Suprapubic skin (tissue), 4 donors: Measurements from ENCODE around the gene OAF. TPM values are rescaled to one million over a fixed set of nuclear protein-coding genes. Genes with fewer than 3 reads are reported as not detected.

Experiments used
- DNase-seq, 2 donors: peaks; one replicate each; pipeline ENCODE4 v3.0.0-alpha.2; 2019; ENCODE audit warnings: low spot score in 2 of 2
- H3K27ac ChIP-seq: fragments of 200-600 bp; sonication (generic); one replicate; pipeline ENCODE4 v1.5.1; 2019
- H3K27me3 ChIP-seq: fragments of 200-600 bp; sonication (generic); one replicate; pipeline ENCODE4 v1.5.1; 2019
- H3K36me3 ChIP-seq: fragments of 200-600 bp; sonication (generic); one replicate; pipeline ENCODE4 v1.5.1; 2019
- H3K4me1 ChIP-seq: fragments of 200-600 bp; sonication (generic); one replicate; pipeline ENCODE4 v1.5.1; 2019
- H3K4me3 ChIP-seq: fragments of 200-600 bp; sonication (generic); one replicate; pipeline ENCODE4 v1.5.1; 2019; ENCODE audit warnings: mild to moderate bottlenecking
- H3K9me3 ChIP-seq: fragments of 200-600 bp; sonication (generic); one replicate; pipeline ENCODE4 v1.5.1; 2019
- EP300 ChIP-seq: sonication (generic); formaldehyde crosslinking; IDR thresholded peaks from one replicate; pipeline ENCODE4 v1.6.1; 2017; ENCODE audit warnings: antibody characterized with exemption
- POLR2A ChIP-seq, 2 donors: fragments of 450-650 bp; IDR thresholded peaks; one replicate each; pipeline ENCODE4 v1.6.1; 2017; ENCODE audit warnings: antibody characterized with exemption in 2 of 2, mild to moderate bottlenecking in 2 of 2, moderate library complexity in 2 of 2
- POLR2AphosphoS5 ChIP-seq, 3 donors: sonication (generic); formaldehyde crosslinking; IDR thresholded peaks; one replicate each; pipeline ENCODE4 v1.6.1; 2017; ENCODE audit warnings: antibody characterized with exemption in 3 of 3
- WGBS: methylation state at CpG from one replicate; pipeline ENCODE4 v1.1.5; 2018; 5-methylcytosine and 5-hydroxymethylcytosine counted together
- total RNA-seq, 4 donors: library from RNA; depleted of rRNA; stranded (reverse); fragments of >200 nt; gene quantifications; one replicate each; pipeline ENCODE4 v1.1.0, GENCODE V29; 2016
- TF ChIP-seq, protein P1 (sequence below), 2 donors: fragments of 200-600 bp in 1 of 2; fragments of 450-650 bp in 1 of 2; sonication (generic) in 1 of 2; IDR thresholded peaks; one replicate each; pipeline ENCODE4 v1.5.1; 2016 to 2019; ENCODE audit warnings: antibody characterized with exemption in 2 of 2, mild to moderate bottlenecking in 1 of 2, moderate library complexity in 1 of 2

The OAF gene
- total RNA-seq, 4 donors from 2014 or later = 5.0 to 13.0 (median 10.8) TPM

DNA sequence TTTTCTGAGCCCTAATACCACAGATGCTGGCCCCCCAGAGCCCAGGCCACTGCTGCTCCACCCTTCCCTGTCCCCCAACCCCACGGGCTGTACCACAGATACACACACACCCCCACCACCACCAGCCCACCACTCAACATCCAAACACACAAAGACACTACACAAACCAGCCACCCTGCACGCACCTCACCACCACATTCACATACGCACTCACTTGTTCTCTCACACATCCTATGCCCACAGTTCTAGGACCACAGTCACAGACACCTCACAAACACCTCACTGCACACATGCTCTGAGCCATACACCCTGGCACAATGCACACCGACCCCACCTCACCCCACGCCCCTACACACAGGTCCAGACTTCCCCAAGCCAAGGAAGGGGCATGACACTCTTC is 22.5 kb upstream of the OAF start:
- H3K9me3 ChIP-seq = no peaks in the 10 kb centered on the region
- TF ChIP-seq, protein P1, sequence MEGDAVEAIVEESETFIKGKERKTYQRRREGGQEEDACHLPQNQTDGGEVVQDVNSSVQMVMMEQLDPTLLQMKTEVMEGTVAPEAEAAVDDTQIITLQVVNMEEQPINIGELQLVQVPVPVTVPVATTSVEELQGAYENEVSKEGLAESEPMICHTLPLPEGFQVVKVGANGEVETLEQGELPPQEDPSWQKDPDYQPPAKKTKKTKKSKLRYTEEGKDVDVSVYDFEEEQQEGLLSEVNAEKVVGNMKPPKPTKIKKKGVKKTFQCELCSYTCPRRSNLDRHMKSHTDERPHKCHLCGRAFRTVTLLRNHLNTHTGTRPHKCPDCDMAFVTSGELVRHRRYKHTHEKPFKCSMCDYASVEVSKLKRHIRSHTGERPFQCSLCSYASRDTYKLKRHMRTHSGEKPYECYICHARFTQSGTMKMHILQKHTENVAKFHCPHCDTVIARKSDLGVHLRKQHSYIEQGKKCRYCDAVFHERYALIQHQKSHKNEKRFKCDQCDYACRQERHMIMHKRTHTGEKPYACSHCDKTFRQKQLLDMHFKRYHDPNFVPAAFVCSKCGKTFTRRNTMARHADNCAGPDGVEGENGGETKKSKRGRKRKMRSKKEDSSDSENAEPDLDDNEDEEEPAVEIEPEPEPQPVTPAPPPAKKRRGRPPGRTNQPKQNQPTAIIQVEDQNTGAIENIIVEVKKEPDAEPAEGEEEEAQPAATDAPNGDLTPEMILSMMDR (IDR thresholded peaks at IDR 0.05) = no peak
- no peak for TF ChIP-seq POLR2AphosphoS5 (IDR thresholded peaks at IDR 0.05)
- no peak for TF ChIP-seq POLR2A (IDR thresholded peaks at IDR 0.05)
- TF ChIP-seq EP300 = no peak
- H3K27me3 ChIP-seq = no peaks in the 10 kb centered on the region
- H3K36me3 ChIP-seq = no peaks in the 10 kb centered on the region
- 88% methylated on average over 5 of the region's 5 CpGs for WGBS
- peak in 1 of 2 donors; percentile 35 for DNase-seq
- H3K4me3 ChIP-seq = no peak overlapping the region
- H3K27ac ChIP-seq = no peak overlapping the region
- H3K4me1 ChIP-seq = peaks cover 46% of the 10 kb centered on the region

DNA sequence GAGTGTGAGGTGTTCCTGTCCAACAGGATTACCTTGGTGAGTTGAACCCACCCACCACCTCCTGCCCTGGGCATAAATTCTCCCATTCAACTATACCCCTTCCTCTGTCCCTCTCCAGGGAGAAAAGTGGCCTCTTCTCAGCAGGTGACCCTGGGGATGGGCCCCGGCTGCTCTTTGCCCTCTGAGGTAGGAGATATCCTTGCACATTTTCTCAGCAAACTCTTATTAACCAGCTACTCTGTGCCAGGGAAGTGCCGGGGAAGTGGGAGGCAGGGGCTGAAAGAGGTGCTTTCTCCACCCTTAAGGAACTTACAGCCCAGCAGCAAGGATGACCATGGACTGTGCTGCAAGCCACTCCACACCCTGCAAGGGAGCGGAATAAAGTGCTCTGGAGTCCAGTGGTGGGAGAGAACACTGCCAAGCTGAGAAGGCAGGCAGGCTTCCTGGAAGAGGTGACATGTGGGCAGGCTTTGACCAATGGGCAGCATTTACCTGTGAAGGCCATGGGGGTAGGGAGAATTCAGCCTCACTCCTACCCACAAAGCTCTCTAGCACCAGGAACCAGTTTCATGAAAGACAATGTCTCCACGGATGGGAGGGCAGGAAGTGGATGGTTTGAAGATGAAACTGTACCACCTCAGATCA is 21.9 kb upstream of the OAF start:
- Histone ChIP-seq H3K27ac (no peak overlapping the region), H3K36me3 (no peaks in the 10 kb centered on the region), H3K27me3 (no peaks in the 10 kb centered on the region), H3K4me1 (peaks cover 40% of the 10 kb centered on the region), H3K9me3 (no peaks in the 10 kb centered on the region), H3K4me3 (no peak overlapping the region)
- TF ChIP-seq, protein P1 (IDR thresholded peaks at IDR 0.05) = no peak
- TF ChIP-seq EP300 (no peak), POLR2A (IDR thresholded peaks at IDR 0.05) (no peak), POLR2AphosphoS5 (IDR thresholded peaks at IDR 0.05) (no peak)
- 90% methylated on average over 4 of the region's 4 CpGs for WGBS
- peak in 1 of 2 donors; percentile 48 for DNase-seq

DNA sequence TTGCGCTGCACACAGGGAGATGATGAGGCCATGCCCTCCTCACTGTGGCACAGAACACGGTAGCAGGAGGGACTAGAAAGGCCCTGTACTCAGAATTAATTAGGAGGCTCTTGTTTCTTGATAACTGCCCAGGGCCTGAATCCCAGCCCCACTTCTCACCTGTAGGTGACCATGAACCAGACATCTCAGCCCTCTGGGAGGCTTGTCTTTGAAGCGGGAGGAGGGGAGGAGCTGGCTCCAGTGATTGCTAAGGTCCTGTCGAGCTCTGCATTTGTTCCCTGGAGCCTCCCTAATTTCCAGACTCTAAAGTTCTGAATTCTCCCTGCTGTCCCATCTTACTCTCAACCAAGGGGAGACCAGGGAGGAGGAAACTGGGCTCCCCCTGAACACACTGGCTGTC is 19.8 kb upstream of the OAF start:
- TF ChIP-seq POLR2A (IDR thresholded peaks at IDR 0.05) (no peak), POLR2AphosphoS5 (IDR thresholded peaks at IDR 0.05) (no peak), EP300 (no peak)
- TF ChIP-seq, protein P1 (IDR thresholded peaks at IDR 0.05) = no peak
- WGBS = 95% methylated on average over 4 of the region's 4 CpGs
- Histone ChIP-seq H3K4me3 (no peak overlapping the region), H3K27ac (no peak overlapping the region), H3K4me1 (peaks cover 21% of the 10 kb centered on the region), H3K36me3 (no peaks in the 10 kb centered on the region), H3K9me3 (no peaks in the 10 kb centered on the region), H3K27me3 (no peaks in the 10 kb centered on the region)
- no peak for DNase-seq

DNA sequence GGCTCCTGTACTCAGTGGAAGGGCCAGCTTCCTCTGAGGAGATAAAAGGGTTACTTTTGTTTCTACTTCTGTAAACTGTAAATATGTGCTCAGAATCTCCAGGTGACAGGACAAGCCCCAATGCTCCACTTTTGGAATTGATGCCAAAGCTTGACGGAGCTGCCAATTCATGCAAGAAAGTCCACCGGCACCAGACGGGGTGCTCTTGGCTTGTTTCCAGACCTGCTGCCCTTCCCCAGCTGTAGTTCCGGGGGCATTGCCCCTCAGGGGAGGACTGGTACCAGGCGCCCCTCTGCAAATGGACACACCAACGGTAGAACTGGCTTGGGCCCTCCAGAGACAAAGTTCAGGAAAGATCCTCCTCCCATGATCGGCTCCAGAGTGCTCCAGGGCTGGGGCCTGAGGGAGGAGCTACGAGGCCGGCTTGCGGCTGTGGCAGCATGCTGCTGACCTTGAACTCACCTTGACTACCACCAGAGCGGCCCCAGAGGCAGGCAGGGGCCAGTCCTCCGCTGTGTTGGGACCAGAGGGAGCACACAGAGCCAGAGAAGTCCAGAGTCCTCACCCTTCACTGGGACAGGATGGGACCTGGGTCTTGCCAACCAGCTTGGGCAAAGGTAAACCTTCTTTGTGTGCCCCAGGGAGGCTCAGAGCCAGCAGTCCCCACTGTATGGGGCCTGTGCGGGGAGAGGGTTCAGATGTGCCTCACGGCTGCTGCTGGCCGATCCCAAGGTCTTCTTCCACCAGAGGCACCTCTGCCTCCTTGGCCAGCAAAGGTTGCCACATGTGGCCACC is 17.8 kb upstream of the OAF start:
- DNase-seq = no peak
- Histone ChIP-seq H3K27ac (no peak overlapping the region), H3K27me3 (no peaks in the 10 kb centered on the region), H3K4me1 (peaks cover 20% of the 10 kb centered on the region), H3K36me3 (no peaks in the 10 kb centered on the region), H3K4me3 (no peak overlapping the region), H3K9me3 (no peaks in the 10 kb centered on the region)
- TF ChIP-seq EP300 (no peak), POLR2AphosphoS5 (IDR thresholded peaks at IDR 0.05) (no peak), POLR2A (IDR thresholded peaks at IDR 0.05) (no peak)
- TF ChIP-seq, protein P1 (IDR thresholded peaks at IDR 0.05) = no peak
- 66% methylated on average over 7 of the region's 15 CpGs for WGBS

DNA sequence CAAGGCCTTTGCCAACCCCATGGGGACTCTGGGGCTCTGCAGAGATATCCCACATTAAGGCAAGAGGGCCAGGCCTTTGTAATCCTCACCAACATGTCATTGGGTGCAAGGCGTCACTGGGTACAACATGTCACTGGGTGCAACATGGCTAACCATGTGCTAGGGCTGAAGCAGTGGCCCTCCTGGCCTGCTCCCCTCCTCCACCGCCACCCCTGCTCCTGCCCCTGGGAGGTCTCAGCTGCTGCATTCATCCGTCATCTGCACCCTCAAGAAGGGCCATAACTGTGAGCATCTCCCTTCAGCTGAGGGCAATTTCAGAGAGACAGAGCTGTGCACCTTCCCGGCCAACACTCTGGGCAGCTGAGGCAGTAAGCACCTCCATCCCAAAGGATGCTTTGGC is 16.7 kb upstream of the OAF start:
- WGBS = 100% methylated on average over 3 of the region's 4 CpGs

More for the DNA sequence above, 16.7 kb upstream of the OAF start:
- no peak overlapping the region for H3K27ac ChIP-seq
- no peaks in the 10 kb centered on the region for H3K36me3 ChIP-seq
- H3K9me3 ChIP-seq = no peaks in the 10 kb centered on the region
- DNase-seq = no peak
- no peak overlapping the region for H3K4me3 ChIP-seq
- TF ChIP-seq POLR2AphosphoS5 (IDR thresholded peaks at IDR 0.05) (no peak), POLR2A (IDR thresholded peaks at IDR 0.05) (no peak), EP300 (no peak)
- TF ChIP-seq, protein P1 (IDR thresholded peaks at IDR 0.05) = no peak
- H3K4me1 ChIP-seq = peaks cover 27% of the 10 kb centered on the region
- no peaks in the 10 kb centered on the region for H3K27me3 ChIP-seq
